Nephron (organoid): ENCODE data around the gene NID2.

ENCODE experiments used
- H3K27ac Mint-ChIP-seq, 3 experiments: 2 replicates each; pipeline ENCODE4 v1.8.0; 2020; ENCODE audit warnings: mixed read lengths in 3 of 3, mild to moderate bottlenecking in 2 of 3, moderate library complexity in 1 of 3
- H3K27me3 Mint-ChIP-seq: 2 replicates; pipeline ENCODE4 v1.8.0; 2021; ENCODE audit warnings: low read depth, mild to moderate bottlenecking, moderate library complexity, mixed read lengths
- H3K36me3 Mint-ChIP-seq: 2 replicates; pipeline ENCODE4 v1.8.0; 2020; ENCODE audit warnings: low read depth, mixed read lengths
- H3K4me1 Mint-ChIP-seq: 2 replicates; pipeline ENCODE4 v1.8.0; 2020; ENCODE audit warnings: mixed read lengths
- H3K4me3 Mint-ChIP-seq, 3 experiments: 2 replicates each; pipeline ENCODE4 v1.8.0; 2020; ENCODE audit warnings: mild to moderate bottlenecking in 3 of 3, mixed read lengths in 3 of 3, moderate library complexity in 2 of 3
- H3K9me3 Mint-ChIP-seq: 2 replicates; pipeline ENCODE4 v1.8.0; 2020; ENCODE audit warnings: mixed read lengths
- CTCF ChIP-seq, 3 experiments: fragments of 200-600 bp; sonication (generic); IDR thresholded peaks; one replicate each; pipeline ENCODE4 v1.5.0; 2021; ENCODE audit warnings: antibody characterized with exemption in 3 of 3; ENCODE audit not compliant: unreplicated experiment in 3 of 3

Gene NID2

DNA sequence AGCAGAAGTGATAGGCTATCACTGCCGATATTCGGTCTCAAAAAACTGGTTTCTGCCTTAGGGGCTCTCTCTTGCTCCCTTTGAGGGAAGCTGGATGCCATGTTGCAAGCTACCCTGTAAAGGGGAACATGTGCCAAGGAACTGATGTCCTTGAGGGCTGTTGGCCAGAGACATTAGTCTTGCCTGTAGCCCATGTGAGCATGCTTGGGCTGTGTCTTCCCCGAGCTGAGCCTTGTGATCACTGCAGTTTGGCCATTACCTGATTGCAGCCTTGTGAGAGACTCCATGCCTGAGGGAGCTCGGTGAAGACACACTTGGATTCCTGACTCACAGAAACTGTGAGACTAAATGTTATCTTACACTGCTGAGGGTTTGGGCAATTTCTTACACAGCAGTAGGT lies 60.7 kb downstream of the NID2 start:
- no peak for TF ChIP-seq CTCF (IDR thresholded peaks at IDR 0.05; ENCODE audit: unreplicated experiment in 3 of 3)
- Mint-ChIP-seq H3K27me3 (no peaks in the 10 kb centered on the region), H3K9me3 (no peaks in the 10 kb centered on the region), H3K27ac (no peak overlapping the region), H3K4me3 (no peak overlapping the region), H3K36me3 (peaks cover 73% of the 10 kb centered on the region), H3K4me1 (no peaks in the 10 kb centered on the region)

DNA sequence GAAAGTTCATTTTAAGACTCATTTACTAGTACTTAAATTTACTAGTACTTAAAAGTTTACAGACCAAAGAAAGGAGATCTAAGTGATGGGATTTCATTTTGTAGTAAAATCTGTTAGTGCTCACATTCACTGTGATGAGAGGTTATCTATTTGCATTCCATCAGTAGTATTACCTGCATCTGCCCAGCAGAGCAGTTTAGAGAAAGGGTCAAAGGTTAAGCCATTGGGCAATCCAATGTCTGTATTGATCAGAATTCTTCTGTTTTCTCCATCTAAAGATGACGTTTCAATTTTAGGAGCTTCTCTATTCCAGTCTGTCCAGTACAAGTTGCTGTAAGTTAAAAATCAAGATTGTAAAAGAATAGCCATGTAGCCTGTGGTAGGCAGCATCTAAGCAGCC lies 61.2 kb downstream of the NID2 start:
- Mint-ChIP-seq H3K9me3 (no peaks in the 10 kb centered on the region), H3K27ac (no peak overlapping the region), H3K27me3 (no peaks in the 10 kb centered on the region), H3K36me3 (peaks cover 76% of the 10 kb centered on the region), H3K4me3 (no peak overlapping the region), H3K4me1 (no peaks in the 10 kb centered on the region)
- no peak for TF ChIP-seq CTCF (IDR thresholded peaks at IDR 0.05; ENCODE audit: unreplicated experiment in 3 of 3)

DNA sequence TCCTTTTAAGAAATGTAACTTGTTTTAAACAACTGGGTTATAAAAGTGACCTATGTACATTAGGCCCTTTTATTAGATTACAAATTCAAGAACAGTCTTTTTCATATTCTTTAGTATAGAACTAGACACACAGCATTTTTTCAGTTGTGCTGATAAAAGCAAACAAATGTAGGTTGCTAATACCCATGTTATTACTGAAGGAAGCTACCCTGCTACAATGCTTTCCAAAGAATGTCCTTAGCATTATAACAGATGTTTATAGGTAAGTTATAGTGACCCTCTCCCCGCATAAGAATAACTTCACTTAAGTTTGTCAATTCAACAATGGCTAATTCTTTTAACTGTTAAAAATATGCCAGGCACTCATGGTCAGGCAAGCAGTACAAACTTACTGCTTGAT lies 61.6 kb downstream of the NID2 start:
- TF ChIP-seq CTCF (IDR thresholded peaks at IDR 0.05; ENCODE audit: unreplicated experiment in 3 of 3) = no peak
- no peaks in the 10 kb centered on the region for H3K9me3 Mint-ChIP-seq

GRCh38 chr14:52006361-52006760 lies 62.5 kb downstream of the NID2 start:
- Mint-ChIP-seq H3K4me3 (no peak overlapping the region), H3K27me3 (no peaks in the 10 kb centered on the region), H3K36me3 (peaks cover 78% of the 10 kb centered on the region), H3K27ac (no peak overlapping the region), H3K4me1 (no peaks in the 10 kb centered on the region), H3K9me3 (no peaks in the 10 kb centered on the region)
- no peak for TF ChIP-seq CTCF (IDR thresholded peaks at IDR 0.05; ENCODE audit: unreplicated experiment in 3 of 3)

More for the DNA sequence above, 61.6 kb downstream of the NID2 start:
- Mint-ChIP-seq H3K4me3 (no peak overlapping the region), H3K36me3 (peaks cover 79% of the 10 kb centered on the region), H3K27me3 (no peaks in the 10 kb centered on the region), H3K4me1 (no peaks in the 10 kb centered on the region), H3K27ac (no peak overlapping the region)

- peaks cover 2% of the 10 kb centered on the region for H3K4me1 Mint-ChIP-seq
- H3K36me3 Mint-ChIP-seq = peaks cover 76% of the 10 kb centered on the region
- TF ChIP-seq CTCF (IDR thresholded peaks at IDR 0.05; ENCODE audit: unreplicated experiment in 3 of 3) = no peak
- no peak overlapping the region for H3K4me3 Mint-ChIP-seq
- no peaks in the 10 kb centered on the region for H3K9me3 Mint-ChIP-seq
- H3K27ac Mint-ChIP-seq = no peak overlapping the region
- no peaks in the 10 kb centered on the region for H3K27me3 Mint-ChIP-seq
Measured at GRCh38 chr14:52005625-52006024, 63.2 kb downstream of the NID2 start.

DNA sequence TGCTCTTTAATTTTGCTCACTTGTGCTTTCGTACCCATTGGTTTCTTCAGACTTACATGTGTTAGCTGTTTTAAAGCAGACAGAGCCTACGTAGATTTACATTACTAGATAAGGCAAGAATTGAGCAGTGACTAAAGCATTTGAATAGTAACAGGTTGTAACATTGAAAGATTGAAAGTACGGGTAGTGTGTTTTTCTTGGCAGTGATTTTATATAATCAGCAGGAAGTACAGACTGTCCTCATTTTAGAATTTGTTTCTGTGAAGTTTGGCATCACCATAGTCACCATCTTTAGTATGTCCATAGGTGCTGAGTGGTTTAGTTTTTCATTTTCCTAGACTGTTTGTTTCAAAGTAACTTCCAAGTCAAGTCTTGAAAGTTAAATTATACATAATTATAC lies 65.5 kb downstream of the NID2 start:
- Mint-ChIP-seq H3K4me1 (peaks cover 17% of the 10 kb centered on the region), H3K27ac (no peak overlapping the region), H3K27me3 (no peaks in the 10 kb centered on the region), H3K4me3 (no peak overlapping the region), H3K9me3 (no peaks in the 10 kb centered on the region), H3K36me3 (peaks cover 78% of the 10 kb centered on the region)
- no peak for TF ChIP-seq CTCF (IDR thresholded peaks at IDR 0.05; ENCODE audit: unreplicated experiment in 3 of 3)
